ENCODE results near the gene GLRX5.

DNA sequence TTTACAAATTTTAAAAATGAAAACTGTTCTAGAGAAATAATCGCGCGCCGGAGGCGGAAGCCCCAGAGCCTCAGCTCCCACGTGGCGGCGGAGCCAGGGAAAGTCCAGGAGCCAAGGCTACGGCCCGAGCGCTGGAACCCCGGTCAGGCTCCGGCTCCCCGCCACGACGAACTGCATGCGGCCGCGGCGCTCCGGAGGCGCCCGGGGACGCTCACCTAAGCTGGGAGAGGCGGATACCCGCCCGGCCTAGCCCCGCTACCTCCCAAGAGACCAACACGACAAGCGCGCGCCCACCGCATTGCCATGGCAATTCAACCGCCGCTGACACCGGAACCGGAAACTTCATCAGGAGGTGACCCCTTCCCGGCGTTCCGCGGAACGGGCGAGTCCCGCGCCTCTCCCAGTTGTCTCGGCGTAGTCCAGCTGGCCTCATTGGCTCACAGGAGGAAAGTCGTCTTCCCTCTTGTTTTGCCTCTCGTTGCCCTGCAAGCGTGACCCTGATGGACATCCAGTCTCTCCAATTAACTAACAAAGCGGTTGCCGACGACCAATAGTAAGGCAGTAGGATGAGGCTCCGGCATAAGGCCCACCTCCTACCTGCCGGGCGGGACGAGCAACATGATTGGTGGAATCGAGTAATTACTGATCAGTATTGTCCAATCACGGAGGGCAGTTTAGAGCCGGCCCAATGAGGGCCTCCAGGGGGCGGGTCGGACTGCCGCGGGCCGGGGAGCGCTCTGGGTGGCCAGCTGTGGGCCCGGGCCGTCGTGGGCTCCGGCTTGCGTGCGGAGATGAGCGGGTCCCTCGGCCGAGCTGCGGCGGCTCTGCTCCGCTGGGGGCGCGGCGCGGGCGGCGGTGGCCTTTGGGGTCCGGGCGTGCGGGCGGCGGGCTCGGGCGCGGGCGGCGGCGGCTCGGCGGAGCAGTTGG, at the start of gene GLRX5:
- no peak for TF ChIP-seq ZNF274 (IDR thresholded peaks at IDR 0.05; ENCODE audit: low read depth, low read length)
- TF ChIP-seq YY1 (IDR thresholded peaks at IDR 0.05; ENCODE audit: insufficient read depth, insufficient read length), result no peak
- no peak for TF ChIP-seq SUZ12 (IDR thresholded peaks at IDR 0.05; ENCODE audit: extremely low read depth, insufficient read depth, insufficient read length)
